ENCODE measurements around the gene OR8A1. TPM values are rescaled to one million over a fixed set of nuclear protein-coding genes. Genes with fewer than 3 reads are reported as not detected.

OR8A1 gene
- 0.46 TPM for total RNA-seq (ENCODE audit: unreplicated experiment)
- long read RNA-seq, result 0 reads

DNA sequence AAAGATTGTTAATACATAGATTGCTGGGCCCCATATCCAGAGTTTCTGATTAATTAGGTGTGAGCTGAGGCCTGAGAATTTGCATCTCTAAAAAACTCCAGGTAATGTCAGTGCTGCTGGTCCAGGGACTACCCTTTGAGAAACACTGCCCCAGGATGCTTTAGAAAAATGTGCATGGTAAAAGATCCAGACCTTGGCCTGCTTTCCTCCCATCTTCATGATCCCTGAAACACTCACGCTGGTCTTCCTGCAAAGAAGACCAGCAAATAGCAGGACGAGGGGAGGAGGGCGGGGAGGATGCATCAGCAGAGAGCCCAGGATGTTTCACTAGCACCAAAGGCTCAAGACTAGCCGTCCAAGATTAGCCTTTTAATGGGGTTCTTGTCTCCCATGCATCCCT, at the start of gene OR8A1:
OR8A1 (plus strand) TSS at position 301 of the 400 bp plus-strand sequence. CDS start 123 bp downstream, outside the sequence.
- H3K9me3 Mint-ChIP-seq (ENCODE audit: unreplicated experiment), result no peaks in the 10 kb centered on the region
- H3K4me3 Mint-ChIP-seq (ENCODE audit: unreplicated experiment), result no peak within 1 kb of the TSS
- no peak for DNase-seq (ENCODE audit: low spot score)
- H3K36me3 Mint-ChIP-seq (ENCODE audit: low read depth, unreplicated experiment), result peaks cover 7% of the 10 kb centered on the region
- H3K4me1 Mint-ChIP-seq (ENCODE audit: unreplicated experiment), result peaks cover 8% of the 10 kb centered on the region
- no peaks in the 10 kb centered on the region for H3K27me3 Mint-ChIP-seq (ENCODE audit: unreplicated experiment)
- TF ChIP-seq, protein P1, sequence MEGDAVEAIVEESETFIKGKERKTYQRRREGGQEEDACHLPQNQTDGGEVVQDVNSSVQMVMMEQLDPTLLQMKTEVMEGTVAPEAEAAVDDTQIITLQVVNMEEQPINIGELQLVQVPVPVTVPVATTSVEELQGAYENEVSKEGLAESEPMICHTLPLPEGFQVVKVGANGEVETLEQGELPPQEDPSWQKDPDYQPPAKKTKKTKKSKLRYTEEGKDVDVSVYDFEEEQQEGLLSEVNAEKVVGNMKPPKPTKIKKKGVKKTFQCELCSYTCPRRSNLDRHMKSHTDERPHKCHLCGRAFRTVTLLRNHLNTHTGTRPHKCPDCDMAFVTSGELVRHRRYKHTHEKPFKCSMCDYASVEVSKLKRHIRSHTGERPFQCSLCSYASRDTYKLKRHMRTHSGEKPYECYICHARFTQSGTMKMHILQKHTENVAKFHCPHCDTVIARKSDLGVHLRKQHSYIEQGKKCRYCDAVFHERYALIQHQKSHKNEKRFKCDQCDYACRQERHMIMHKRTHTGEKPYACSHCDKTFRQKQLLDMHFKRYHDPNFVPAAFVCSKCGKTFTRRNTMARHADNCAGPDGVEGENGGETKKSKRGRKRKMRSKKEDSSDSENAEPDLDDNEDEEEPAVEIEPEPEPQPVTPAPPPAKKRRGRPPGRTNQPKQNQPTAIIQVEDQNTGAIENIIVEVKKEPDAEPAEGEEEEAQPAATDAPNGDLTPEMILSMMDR (IDR thresholded peaks at IDR 0.05; ENCODE audit: unreplicated experiment), result no peak
- no peak within 1 kb of the TSS for H3K27ac Mint-ChIP-seq (ENCODE audit: unreplicated experiment)

DNA sequence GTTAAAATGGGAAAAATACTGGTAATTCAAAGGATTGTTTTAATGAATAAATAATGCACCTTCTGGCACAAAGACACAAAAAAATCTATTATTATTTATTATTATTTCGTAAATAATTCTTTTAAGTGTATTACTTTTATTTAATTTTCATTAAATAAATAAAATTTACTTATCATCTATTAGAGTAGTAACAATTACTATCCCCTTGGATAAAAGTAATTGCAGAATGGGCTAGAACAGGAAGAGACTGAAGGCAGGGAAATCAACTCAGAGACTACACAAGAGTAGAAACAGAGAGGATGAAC, 49.3 kb upstream of the OR8A1 start:
- peaks cover 15% of the 10 kb centered on the region for H3K4me1 Mint-ChIP-seq (ENCODE audit: unreplicated experiment)

DNA sequence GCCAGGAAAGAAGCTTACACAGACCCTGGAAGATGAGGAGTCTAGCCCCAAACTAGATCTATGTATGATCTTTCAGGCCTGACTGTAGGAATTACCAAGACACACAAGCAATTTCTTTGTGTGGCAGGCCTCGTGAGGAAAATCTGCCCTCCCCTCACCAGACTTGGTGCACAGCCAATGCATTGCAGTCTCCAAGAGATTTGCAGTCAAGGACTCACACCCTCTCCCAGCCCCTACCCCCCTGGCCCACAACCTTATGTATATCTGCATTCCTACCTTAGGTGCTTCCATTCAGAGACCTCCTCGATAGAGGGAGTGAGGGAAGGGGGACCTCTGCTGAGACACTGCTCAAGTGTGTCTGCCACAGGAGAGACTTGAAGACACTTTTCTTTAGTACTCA, 36.2 kb upstream of the OR8A1 start:
- Mint-ChIP-seq H3K36me3 (ENCODE audit: low read depth, unreplicated experiment) (peaks cover 3% of the 10 kb centered on the region), H3K4me3 (ENCODE audit: unreplicated experiment) (no peak overlapping the region), H3K27ac (ENCODE audit: unreplicated experiment) (no peak overlapping the region), H3K27me3 (ENCODE audit: unreplicated experiment) (no peaks in the 10 kb centered on the region), H3K9me3 (ENCODE audit: unreplicated experiment) (no peaks in the 10 kb centered on the region), H3K4me1 (ENCODE audit: unreplicated experiment) (peaks cover 14% of the 10 kb centered on the region)
- DNase-seq (ENCODE audit: low spot score), result no peak
- TF ChIP-seq, protein P1 (IDR thresholded peaks at IDR 0.05; ENCODE audit: unreplicated experiment), result no peak

More for the DNA sequence above, 49.3 kb upstream of the OR8A1 start:
- Mint-ChIP-seq H3K4me3 (ENCODE audit: unreplicated experiment) (no peak overlapping the region), H3K27me3 (ENCODE audit: unreplicated experiment) (no peaks in the 10 kb centered on the region), H3K27ac (ENCODE audit: unreplicated experiment) (no peak overlapping the region), H3K9me3 (ENCODE audit: unreplicated experiment) (no peaks in the 10 kb centered on the region), H3K36me3 (ENCODE audit: low read depth, unreplicated experiment) (no peaks in the 10 kb centered on the region)
- DNase-seq (ENCODE audit: low spot score), result no peak
- TF ChIP-seq, protein P1 (IDR thresholded peaks at IDR 0.05; ENCODE audit: unreplicated experiment), result no peak

DNA sequence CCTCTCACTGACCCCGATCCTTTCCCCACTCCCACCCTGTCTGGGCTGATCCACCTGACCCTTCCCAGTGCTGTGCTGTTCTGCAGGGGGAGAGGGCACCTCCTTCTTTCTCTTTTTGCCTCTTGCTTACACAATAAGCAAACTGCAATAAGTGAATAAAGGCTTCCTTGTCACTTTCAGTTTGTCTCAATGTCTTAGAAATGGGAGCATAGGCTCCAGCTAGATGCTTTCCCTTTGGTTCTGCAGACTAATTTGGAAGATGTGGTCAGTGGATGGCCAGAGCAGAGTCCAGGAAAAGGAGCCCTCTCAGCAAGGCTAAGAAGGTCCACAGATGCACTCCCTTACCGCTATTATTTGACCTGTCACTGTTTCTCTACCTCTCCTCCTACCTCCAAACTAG, 35.7 kb upstream of the OR8A1 start:
- DNase-seq (ENCODE audit: low spot score), result no peak
- peaks cover 3% of the 10 kb centered on the region for H3K36me3 Mint-ChIP-seq (ENCODE audit: low read depth, unreplicated experiment)
- no peaks in the 10 kb centered on the region for H3K27me3 Mint-ChIP-seq (ENCODE audit: unreplicated experiment)
- H3K4me3 Mint-ChIP-seq (ENCODE audit: unreplicated experiment), result no peak overlapping the region
- TF ChIP-seq, protein P1 (IDR thresholded peaks at IDR 0.05; ENCODE audit: unreplicated experiment), result no peak
- no peak overlapping the region for H3K27ac Mint-ChIP-seq (ENCODE audit: unreplicated experiment)
- H3K4me1 Mint-ChIP-seq (ENCODE audit: unreplicated experiment), result peaks cover 14% of the 10 kb centered on the region
- H3K9me3 Mint-ChIP-seq (ENCODE audit: unreplicated experiment), result no peaks in the 10 kb centered on the region

DNA sequence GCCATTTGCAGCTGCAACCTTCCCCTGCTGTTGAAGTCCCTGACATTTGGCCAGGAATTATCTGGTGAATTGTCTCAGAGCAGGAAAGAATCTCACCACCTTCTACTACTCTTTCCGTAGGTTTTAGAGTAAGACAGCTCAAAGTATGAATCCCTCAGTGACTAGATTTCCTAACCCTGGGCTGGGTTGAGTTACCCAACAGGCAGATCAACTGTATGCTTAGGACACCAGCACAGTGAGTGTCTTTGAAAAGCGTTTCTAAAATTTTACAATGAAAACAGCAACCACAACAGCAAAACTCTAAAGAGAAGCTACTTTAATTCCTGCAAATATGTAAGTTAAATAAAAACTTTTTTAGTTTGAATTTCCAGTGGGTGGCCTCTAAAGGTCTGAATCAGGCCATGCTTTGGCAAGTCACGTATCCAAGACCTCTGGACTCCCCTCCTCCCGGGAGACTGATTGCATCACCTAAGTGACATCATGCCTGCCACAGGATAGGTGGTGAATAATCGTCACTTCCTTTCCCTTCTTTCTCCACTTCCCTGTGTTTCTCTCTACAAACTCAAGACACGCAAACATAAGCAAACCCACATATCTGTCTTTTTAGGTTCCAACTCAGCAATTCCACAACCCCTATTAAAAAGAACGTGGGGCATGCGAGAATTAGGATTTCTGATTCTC, 34.1 kb upstream of the OR8A1 start:
- Mint-ChIP-seq H3K36me3 (ENCODE audit: low read depth, unreplicated experiment) (peaks cover 3% of the 10 kb centered on the region), H3K27ac (ENCODE audit: unreplicated experiment) (peak overlapping the region; percentile 34), H3K9me3 (ENCODE audit: unreplicated experiment) (no peaks in the 10 kb centered on the region), H3K4me1 (ENCODE audit: unreplicated experiment) (peaks cover 14% of the 10 kb centered on the region), H3K4me3 (ENCODE audit: unreplicated experiment) (no peak overlapping the region), H3K27me3 (ENCODE audit: unreplicated experiment) (no peaks in the 10 kb centered on the region)
- DNase-seq (ENCODE audit: low spot score), result no peak
- TF ChIP-seq, protein P1 (IDR thresholded peaks at IDR 0.05; ENCODE audit: unreplicated experiment), result no peak

Data from endothelial cell (in vitro differentiated cells).